ENCODE data around the gene C19orf73. TPM values are rescaled to one million over a fixed set of nuclear protein-coding genes. Genes with fewer than 3 reads are reported as not detected.

The C19orf73 gene
- total and polyA plus RNA-seq, 2 donors (not counting 1 experiment from before 2014, with no cell fraction given), result 0.30 to 0.83 TPM

GRCh38 chr19:49085020-49085867 is 33.7 kb downstream of the C19orf73 start, which contains the start of gene SNRNP70:
Gene SNRNP70, plus strand, starts transcription at chr19:49085451. Its CDS starts 964 bp downstream, at chr19:49086415.
- H3K4me1 ChIP-seq (ENCODE audit: control insufficient read depth, extremely low read depth, insufficient read depth, low read length), result peaks cover 7% of the 10 kb centered on the region
- peaks cover 4% of the 10 kb centered on the region for H3K36me3 ChIP-seq (ENCODE audit: control insufficient read depth, insufficient read depth, low read length)
- H3K27me3 ChIP-seq (ENCODE audit: control insufficient read depth, insufficient read depth, low read length), result no peaks in the 10 kb centered on the region
- peak within 1 kb of the TSS; percentile 87 for H3K9ac ChIP-seq (ENCODE audit: insufficient read depth, low read length)
- H3K79me2 ChIP-seq (ENCODE audit: control insufficient read depth, insufficient read depth, low read length), result peaks cover 44% of the 10 kb centered on the region
- H3K4me2 ChIP-seq (ENCODE audit: extremely low read depth, insufficient read depth, low read length), result peak within 1 kb of the TSS; percentile 99
- H3K4me3 ChIP-seq (replicated peaks in 1 of 4; ENCODE audit: control extremely low read depth in 1 of 4, insufficient read depth in 1 of 4, low read depth in 3 of 4, low read length in 4 of 4), result peak within 1 kb of the TSS; percentile 78 to 87 (median 84)
- peak within 1 kb of the TSS; percentile 86 for H3K27ac ChIP-seq (ENCODE audit: insufficient read depth, low read length)
- peak; percentile 99 for DNase-seq (ENCODE audit: low read depth in 2 of 2)
- H3K9me3 ChIP-seq (ENCODE audit: control insufficient read depth, insufficient read depth, low read depth, low read length), result no peaks in the 10 kb centered on the region
- TF ChIP-seq EZH2 (IDR thresholded peaks at IDR 0.05; ENCODE audit: low read length, missing control alignments) (no peak), CTCF (conservative IDR thresholded peaks at IDR 0.05 in 1 of 2, IDR thresholded peaks at IDR 0.05 in 1 of 2; ENCODE audit: low read depth in 1 of 2, low read length in 2 of 2) (no peak)
- H4K20me1 ChIP-seq (ENCODE audit: control insufficient read depth, extremely low read depth, insufficient read depth, low read length), result peaks cover 4% of the 10 kb centered on the region
- peak within 1 kb of the TSS; percentile 97 for H2AFZ ChIP-seq (ENCODE audit: low read length)

- peak overlapping the region; percentile 9 for H3K9ac ChIP-seq (ENCODE audit: insufficient read depth, low read length)
- H3K4me2 ChIP-seq (ENCODE audit: extremely low read depth, insufficient read depth, low read length), result peak overlapping the region; percentile 91
- peak overlapping the region; percentile 20 to 82 (median 46) for H3K4me3 ChIP-seq (replicated peaks in 1 of 4; ENCODE audit: control extremely low read depth in 1 of 4, insufficient read depth in 1 of 4, low read depth in 3 of 4, low read length in 4 of 4)
- H2AFZ ChIP-seq (ENCODE audit: low read length), result peak overlapping the region; percentile 97
- peak overlapping the region; percentile 86 for H3K27ac ChIP-seq (ENCODE audit: insufficient read depth, low read length)
- no peak for DNase-seq (ENCODE audit: low read depth in 2 of 2)
- H3K27me3 ChIP-seq (ENCODE audit: control insufficient read depth, insufficient read depth, low read length), result no peaks in the 10 kb centered on the region
- H3K36me3 ChIP-seq (ENCODE audit: control insufficient read depth, insufficient read depth, low read length), result peaks cover 3% of the 10 kb centered on the region
- peaks cover 4% of the 10 kb centered on the region for H4K20me1 ChIP-seq (ENCODE audit: control insufficient read depth, extremely low read depth, insufficient read depth, low read length)
- TF ChIP-seq CTCF (conservative IDR thresholded peaks at IDR 0.05 in 1 of 2, IDR thresholded peaks at IDR 0.05 in 1 of 2; ENCODE audit: low read depth in 1 of 2, low read length in 2 of 2) (no peak), EZH2 (IDR thresholded peaks at IDR 0.05; ENCODE audit: low read length, missing control alignments) (no peak)
- H3K9me3 ChIP-seq (ENCODE audit: control insufficient read depth, insufficient read depth, low read depth, low read length), result no peaks in the 10 kb centered on the region
- H3K4me1 ChIP-seq (ENCODE audit: control insufficient read depth, extremely low read depth, insufficient read depth, low read length), result peaks cover 7% of the 10 kb centered on the region
- peaks cover 38% of the 10 kb centered on the region for H3K79me2 ChIP-seq (ENCODE audit: control insufficient read depth, insufficient read depth, low read length)
These were observed 34.5 kb downstream of the C19orf73 start for GRCh38 chr19:49084206-49085019.

DNA sequence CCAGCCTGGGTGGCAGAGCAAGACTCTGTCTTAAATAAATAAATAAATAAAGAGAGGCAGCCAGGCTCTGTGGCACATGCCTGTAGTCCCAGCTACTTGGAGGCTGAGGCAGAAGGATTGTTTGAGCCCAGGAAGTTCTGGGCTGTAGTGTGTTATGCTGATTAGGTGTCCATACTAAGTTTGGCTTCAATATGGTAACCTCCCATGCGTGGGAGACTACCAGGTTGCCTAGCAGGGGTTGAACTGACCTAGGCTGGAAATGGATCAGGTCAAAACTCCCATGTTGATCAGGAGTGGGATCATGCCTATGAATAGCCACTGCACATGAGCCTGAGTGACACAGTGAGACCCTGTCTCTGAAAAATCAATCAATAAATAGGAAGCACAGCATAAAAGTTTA is 37.7 kb downstream of the C19orf73 start:
- H3K27me3 ChIP-seq (ENCODE audit: control insufficient read depth, insufficient read depth, low read length), result no peaks in the 10 kb centered on the region
- no peak overlapping the region for H2AFZ ChIP-seq (ENCODE audit: low read length)
- no peak for TF ChIP-seq CTCF (conservative IDR thresholded peaks at IDR 0.05 in 1 of 2, IDR thresholded peaks at IDR 0.05 in 1 of 2; ENCODE audit: low read depth in 1 of 2, low read length in 2 of 2)
- TF ChIP-seq EZH2 (IDR thresholded peaks at IDR 0.05; ENCODE audit: low read length, missing control alignments), result no peak
- H3K4me2 ChIP-seq (ENCODE audit: extremely low read depth, insufficient read depth, low read length), result no peak overlapping the region
- no peaks in the 10 kb centered on the region for H3K4me1 ChIP-seq (ENCODE audit: control insufficient read depth, extremely low read depth, insufficient read depth, low read length)
- H3K9me3 ChIP-seq (ENCODE audit: control insufficient read depth, insufficient read depth, low read depth, low read length), result no peaks in the 10 kb centered on the region
- no peak for DNase-seq (ENCODE audit: low read depth in 2 of 2)
- no peak overlapping the region for H3K27ac ChIP-seq (ENCODE audit: insufficient read depth, low read length)
- peaks cover 2% of the 10 kb centered on the region for H4K20me1 ChIP-seq (ENCODE audit: control insufficient read depth, extremely low read depth, insufficient read depth, low read length)
- no peak overlapping the region for H3K4me3 ChIP-seq (replicated peaks in 1 of 4; ENCODE audit: control extremely low read depth in 1 of 4, insufficient read depth in 1 of 4, low read depth in 3 of 4, low read length in 4 of 4)
- no peaks in the 10 kb centered on the region for H3K36me3 ChIP-seq (ENCODE audit: control insufficient read depth, insufficient read depth, low read length)
- H3K79me2 ChIP-seq (ENCODE audit: control insufficient read depth, insufficient read depth, low read length), result peaks cover 10% of the 10 kb centered on the region
- no peak overlapping the region for H3K9ac ChIP-seq (ENCODE audit: insufficient read depth, low read length)
